Loucy (cell line): Measurements from ENCODE around the gene SKI.

ENCODE experiments used
- CTCF ChIP-seq: fragments of 200-600 bp; sonication (generic); conservative IDR thresholded peaks from 2 replicates; pipeline ENCODE4 v1.5.1; 2014; ENCODE audit warnings: mild to moderate bottlenecking, antibody characterized with exemption, low read length
- EZH2phosphoT487 ChIP-seq: fragments of 200-600 bp; IDR thresholded peaks from 2 replicates; pipeline ENCODE4 v1.6.1; 2018; ENCODE audit warnings: antibody characterized with exemption, mild to moderate bottlenecking, moderate library complexity, borderline replicate concordance

- TF ChIP-seq CTCF (no peak), EZH2phosphoT487 (no peak)
Measured at GRCh38 chr1:2308844-2309243, 80.7 kb downstream of the SKI start.
